ENCODE results near the gene PIN4.

- TF ChIP-seq POLR2A (IDR thresholded peaks at IDR 0.05; ENCODE audit: low read depth, low read length) (no peak), CTCF (IDR thresholded peaks at IDR 0.05; ENCODE audit: extremely low read depth in 1 of 2, insufficient read depth in 1 of 2, low read depth in 1 of 2, low read length in 2 of 2) (no peak), POLR2AphosphoS5 (IDR thresholded peaks at IDR 0.05; ENCODE audit: insufficient read depth, low read depth, low read length) (no peak), MYC (IDR thresholded peaks at IDR 0.05; ENCODE audit: low read depth, low read length) (no peak), GATA2 (IDR thresholded peaks at IDR 0.05; ENCODE audit: insufficient read depth, insufficient read length, low read depth, low read length) (no peak), EZH2 (IDR thresholded peaks at IDR 0.05; ENCODE audit: borderline replicate concordance, low read depth, low read length, severe bottlenecking) (no peak), MAX (IDR thresholded peaks at IDR 0.05; ENCODE audit: insufficient read depth, insufficient read length) (no peak), FOS (IDR thresholded peaks at IDR 0.05; ENCODE audit: borderline replicate concordance, insufficient read depth, low read length) (no peak), JUN (IDR thresholded peaks at IDR 0.05; ENCODE audit: borderline replicate concordance, insufficient read depth, insufficient read length, low read depth) (no peak)
Observed at GRCh38 chrX:72216973-72217372, 35.4 kb downstream of the PIN4 start.

All from endothelial cell of umbilical vein (primary cell).